Ovary (tissue), 9 donors: Measurements from ENCODE around the gene R3HDM1. TPM values are rescaled to one million over a fixed set of nuclear protein-coding genes. Genes with fewer than 3 reads are reported as not detected.
"Not testable (repeated sequence)": the region's sequence is repeated elsewhere in the genome, so short reads cannot be mapped to it uniquely, and the experiment has no call there.

ENCODE experiments used
- DNase-seq, 5 donors: peaks; one replicate each; pipeline ENCODE4 v3.0.0-alpha.2; 2019 to 2020
- H3K27ac ChIP-seq, 2 donors: fragments of 200-600 bp; one replicate each; pipeline versions ENCODE4 v1.5.1 to v1.8.0; 2019 to 2022
- H3K27me3 ChIP-seq: fragments of 200-600 bp; one replicate; pipeline ENCODE4 v1.8.0; 2022
- H3K36me3 ChIP-seq: fragments of 200-600 bp; sonication (generic); one replicate; pipeline ENCODE4 v1.5.1; 2019
- H3K4me1 ChIP-seq: one replicate; pipeline ENCODE4 v1.8.1; 2013; ENCODE audit warnings: mild to moderate bottlenecking, moderate library complexity; ENCODE audit not compliant: insufficient read depth
- H3K4me3 ChIP-seq: fragments of 200-600 bp; sonication (generic); one replicate; pipeline ENCODE4 v1.5.1; 2017
- H3K9me3 ChIP-seq, 2 donors: fragments of 200-600 bp in 1 of 2; sonication (generic) in 1 of 2; one replicate each; pipeline versions ENCODE4 v1.5.1 to v1.8.1; 2013 to 2019; ENCODE audit warnings: mild to moderate bottlenecking in 1 of 2, moderate library complexity in 1 of 2
- CTCF ChIP-seq, 3 donors: fragments of 450-650 bp in 2 of 3; fragments of 200-600 bp in 1 of 3; IDR thresholded peaks; one replicate each; pipeline versions ENCODE4 v1.5.1 to v1.8.0; 2016 to 2022; ENCODE audit warnings: antibody characterized with exemption in 3 of 3, mild to moderate bottlenecking in 1 of 3
- EP300 ChIP-seq: sonication (generic); formaldehyde crosslinking; IDR thresholded peaks from one replicate; pipeline ENCODE4 v1.6.1; 2017; ENCODE audit warnings: antibody characterized with exemption
- POLR2A ChIP-seq: fragments of 450-650 bp; IDR thresholded peaks from one replicate; pipeline ENCODE4 v1.6.1; 2017; ENCODE audit warnings: antibody characterized with exemption, mild to moderate bottlenecking, moderate library complexity
- WGBS, 3 donors: extraction: QIAGEN DNeasy Blood & Tissue Kit in 1 of 3; methylation state at CpG; one replicate each; pipeline versions ENCODE4 v1.1.5 to v1.1.7; 2013 to 2017; 5-methylcytosine and 5-hydroxymethylcytosine counted together
- intact Hi-C, 4 donors: fragments of 100-400 bp; cut with DNase I; formaldehyde crosslinking; loops; one replicate each; pipeline versions ENCODE4 v1.11.0 to v1.15.1; 2022 to 2023
- polyA plus RNA-seq, 2 donors: library from polyadenylated mRNA; stranded (reverse); fragments of 200-250 nt in 1 of 2; fragments of 350-450 nt in 1 of 2; fragmentation: Illumina TruSeq in 1 of 2; extraction: RNeasy Lipid Tissue Mini Kit (QIAGEN cat#74804) in 1 of 2; gene quantifications; one replicate each; pipeline ENCODE4 v1.2.3, GENCODE V29; 2013 to 2014
- total RNA-seq, 7 donors: library from RNA; depleted of rRNA in 2 of 7; stranded (reverse); fragments of >200 nt in 2 of 7; fragmentation: NEBNext Ultra II Directional in 3 of 7; extraction: Animal tissue kit (Norgen Biotek cat#: 25700) in 3 of 7; gene quantifications; one replicate each; pipeline versions ENCODE4 v1.1.0 to v1.2.4, GENCODE V29; 2016 to 2023
- donor health status: DM: no; HTN: no; CAD: no; lungs with moderate emphysema.
- donor health status: DM: no; HTN: no; CAD: no.
- donor health status: Bipolar disorder and iron deficiency.
- donor health status: DM: yes; HTN: yes; CAD: no.
- donor health status: DM: no; HTN: no; CAD: no.
- donor health status: DM: yes; HTN: yes; CAD: no.

Gene R3HDM1
- total and polyA plus RNA-seq, 9 donors: 8.9 to 34.4 (median 19.0) TPM

GRCh38 chr2:135494917-135495316 lies 36.4 kb upstream of the R3HDM1 start:
- H3K4me1 ChIP-seq: no peaks in the 10 kb centered on the region
- H3K27me3 ChIP-seq: no peaks in the 10 kb centered on the region
- H3K4me3 ChIP-seq: no peak overlapping the region
- no peaks in the 10 kb centered on the region for H3K36me3 ChIP-seq
- no peak for DNase-seq
- no peak for TF ChIP-seq POLR2A
- intact Hi-C loops: no loop called here
- H3K9me3 ChIP-seq: peaks cover 0 to 4% of the 10 kb centered on the region in 2 donors
- 92 to 94% (median 92%) methylated on average over 2 of the region's 2 CpGs for WGBS, 3 donors
- H3K27ac ChIP-seq: no peak overlapping the region

- H3K4me3 ChIP-seq, H3K27me3 ChIP-seq, H3K4me1 ChIP-seq, H3K27ac ChIP-seq, intact Hi-C loops, H3K9me3 ChIP-seq, H3K36me3 ChIP-seq, DNase-seq: not testable (repeated sequence)
- WGBS, 3 donors: 95 to 97% (median 96%) methylated on average over 7 of the region's 7 CpGs
Observed at GRCh38 chr2:135498588-135498987, 32.7 kb upstream of the R3HDM1 start.

DNA sequence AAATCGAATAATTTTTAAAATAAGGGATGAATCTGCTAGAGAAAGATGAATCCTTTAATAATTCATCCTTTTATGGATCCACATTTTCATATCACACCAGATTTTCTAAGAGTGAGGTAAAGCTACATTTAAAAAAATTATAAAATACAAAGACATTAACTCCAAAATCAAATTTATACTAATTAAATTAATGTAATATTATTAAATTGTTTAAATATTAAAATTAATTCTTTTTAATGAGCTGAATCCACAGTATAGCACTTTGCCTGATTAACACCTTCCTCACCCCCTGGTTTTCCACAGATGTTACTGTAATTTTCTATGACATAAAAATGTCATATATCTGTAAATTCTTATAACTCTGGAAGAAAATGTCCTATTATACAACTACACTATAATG lies 26.5 kb upstream of the R3HDM1 start:
- intact Hi-C loops: no loop called here
- Histone ChIP-seq H3K9me3 (no peaks in the 10 kb centered on the region), H3K4me1 (no peaks in the 10 kb centered on the region), H3K27ac (no peak overlapping the region), H3K36me3 (no peaks in the 10 kb centered on the region), H3K27me3 (no peaks in the 10 kb centered on the region), H3K4me3 (no peak overlapping the region)
- DNase-seq: no peak
- no peak for TF ChIP-seq POLR2A
- TF ChIP-seq EP300: no peak
- TF ChIP-seq CTCF (IDR thresholded peaks at IDR 0.05): no peak
- 88 to 97% (median 94%) methylated on average over 1 of the region's 1 CpG for WGBS, 3 donors

DNA sequence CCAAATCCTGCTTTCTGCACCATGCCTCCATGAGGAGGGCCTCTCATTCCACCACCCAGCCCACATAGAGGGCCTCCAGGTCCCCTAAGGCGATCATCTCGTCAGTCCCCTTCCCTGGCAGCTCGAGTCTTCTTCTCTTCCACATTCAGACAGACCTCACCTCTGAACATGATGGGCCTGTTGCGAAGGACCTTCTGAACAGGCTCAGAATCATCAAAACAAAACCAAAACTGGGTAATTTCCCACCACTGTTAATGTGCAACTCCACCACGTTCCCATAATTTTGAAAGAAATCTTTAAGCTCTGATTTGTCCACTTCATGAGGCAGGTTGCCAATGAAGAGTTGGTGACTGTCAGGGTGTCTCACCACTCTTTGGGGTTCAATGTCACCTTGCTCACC lies 20.7 kb upstream of the R3HDM1 start:
- Histone ChIP-seq H3K27ac (no peak overlapping the region), H3K36me3 (no peaks in the 10 kb centered on the region), H3K9me3 (peaks cover 0 to 3% of the 10 kb centered on the region in 2 donors), H3K27me3 (no peaks in the 10 kb centered on the region), H3K4me1 (no peaks in the 10 kb centered on the region), H3K4me3 (no peak overlapping the region)
- intact Hi-C loops: no loop called here
- WGBS, 3 donors: 93 to 98% (median 94%) methylated on average over 5 of the region's 5 CpGs
- TF ChIP-seq POLR2A: no peak
- no peak for DNase-seq

DNA sequence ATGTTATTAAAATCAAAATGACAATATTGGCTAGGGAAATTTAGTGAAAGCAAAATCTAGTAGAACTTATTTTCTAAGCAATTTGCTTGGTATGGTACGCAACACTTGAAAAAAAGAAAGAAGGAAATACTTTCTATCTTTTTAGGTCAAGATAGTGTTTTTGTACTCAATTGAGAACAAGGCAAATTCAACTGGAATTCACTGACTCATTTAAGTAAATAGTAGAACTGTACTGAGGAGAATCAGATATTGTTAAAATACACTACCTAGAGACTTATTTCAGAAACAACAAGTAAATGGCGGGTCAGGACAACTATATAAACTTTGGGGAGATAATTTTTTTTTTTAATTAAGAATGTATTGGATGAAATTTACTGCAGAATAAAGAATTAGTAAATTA lies 19.2 kb upstream of the R3HDM1 start:
- H3K4me3 ChIP-seq: no peak overlapping the region
- peaks cover 0 to 3% of the 10 kb centered on the region in 2 donors for H3K9me3 ChIP-seq
- no peaks in the 10 kb centered on the region for H3K27me3 ChIP-seq
- no peak for TF ChIP-seq POLR2A
- no peak for TF ChIP-seq CTCF (IDR thresholded peaks at IDR 0.05)
- no peak for TF ChIP-seq EP300
- no peaks in the 10 kb centered on the region for H3K4me1 ChIP-seq
- 97 to 99% (median 98%) methylated on average over 2 of the region's 2 CpGs for WGBS, 3 donors
- DNase-seq: no peak
- intact Hi-C loops: no loop called here
- no peak overlapping the region for H3K27ac ChIP-seq
- no peaks in the 10 kb centered on the region for H3K36me3 ChIP-seq

- no peak overlapping the region for H3K27ac ChIP-seq
- 100% methylated on average over 1 of the region's 1 CpG for WGBS, 3 donors
- no peaks in the 10 kb centered on the region for H3K27me3 ChIP-seq
- H3K4me1 ChIP-seq: peaks cover 4% of the 10 kb centered on the region
- H3K36me3 ChIP-seq: no peaks in the 10 kb centered on the region
- H3K9me3 ChIP-seq: no peaks in the 10 kb centered on the region
- no peak for TF ChIP-seq CTCF (IDR thresholded peaks at IDR 0.05)
- no peak for TF ChIP-seq POLR2A
- no peak for TF ChIP-seq EP300
- intact Hi-C loops: no loop called here
- no peak overlapping the region for H3K4me3 ChIP-seq
- DNase-seq: no peak
Observed at GRCh38 chr2:135525786-135526185, 5.5 kb upstream of the R3HDM1 start.
